ENCODE results near the gene PPTC7.
"Not testable (repeated sequence)": the region's sequence is repeated elsewhere in the genome, so short reads cannot be mapped to it uniquely, and the experiment has no call there.

The PPTC7 gene

GRCh38 chr12:110531741-110532333, 51.3 kb downstream of the PPTC7 start:
- DNase-seq = no peak

GRCh38 chr12:110530511-110530910, 52.6 kb downstream of the PPTC7 start:
- DNase-seq = no peak

DNA sequence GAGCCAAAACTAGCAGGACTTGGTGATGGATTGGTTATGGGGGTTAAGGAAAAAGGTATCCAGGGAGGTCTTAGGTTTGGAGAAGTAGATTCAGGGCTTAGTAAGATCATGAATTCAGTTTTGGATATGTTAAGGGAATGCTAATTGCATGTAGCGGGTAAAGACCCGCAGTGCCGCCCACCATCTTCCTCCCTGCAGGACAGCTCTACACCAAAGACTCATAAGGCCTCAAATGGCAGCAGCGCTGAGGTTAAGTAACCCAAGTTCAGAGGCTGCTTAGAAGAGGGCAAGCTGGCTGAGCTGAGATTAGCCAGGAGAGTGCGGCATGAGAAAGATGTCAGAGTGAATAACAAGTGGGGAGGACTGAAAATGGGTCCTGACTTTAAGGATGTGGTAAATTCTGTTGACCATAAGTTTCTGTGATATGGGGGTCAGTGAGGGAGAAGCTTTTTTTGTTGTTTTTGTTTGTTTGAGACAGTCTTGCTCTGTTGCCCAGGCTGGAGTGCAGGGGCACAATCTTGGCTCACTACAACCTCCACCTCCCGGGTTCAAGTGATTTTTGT, 54.8 kb downstream of the PPTC7 start:
- DNase-seq = no peak

- DNase-seq = peak; percentile 11
Observed at GRCh38 chr12:110520876-110521712, 62.0 kb downstream of the PPTC7 start.

GRCh38 chr12:110518014-110518413, 65.1 kb downstream of the PPTC7 start:
- DNase-seq = not testable (repeated sequence)

- no peak for DNase-seq
Observed at GRCh38 chr12:110516995-110517394, 66.1 kb downstream of the PPTC7 start.

DNA sequence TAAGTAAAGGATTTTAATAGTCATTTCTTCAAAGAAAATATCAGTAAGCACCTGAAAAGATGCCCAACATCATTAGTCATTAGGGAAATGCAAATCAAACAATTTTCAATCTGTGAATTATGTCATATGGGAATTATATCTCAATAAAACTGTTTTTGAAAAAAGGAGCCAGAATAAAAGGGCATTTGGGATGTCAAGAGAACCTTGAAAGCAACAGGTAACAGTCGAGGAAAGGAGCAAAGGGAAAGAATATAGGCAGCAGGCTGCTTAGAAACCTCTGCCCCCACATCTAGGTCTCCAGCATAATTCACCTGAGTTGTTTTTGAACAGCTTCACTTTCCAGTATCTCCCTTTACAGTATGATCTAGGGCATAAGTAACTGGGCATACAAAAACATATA, 68.8 kb downstream of the PPTC7 start:
- no peak for DNase-seq

DNA sequence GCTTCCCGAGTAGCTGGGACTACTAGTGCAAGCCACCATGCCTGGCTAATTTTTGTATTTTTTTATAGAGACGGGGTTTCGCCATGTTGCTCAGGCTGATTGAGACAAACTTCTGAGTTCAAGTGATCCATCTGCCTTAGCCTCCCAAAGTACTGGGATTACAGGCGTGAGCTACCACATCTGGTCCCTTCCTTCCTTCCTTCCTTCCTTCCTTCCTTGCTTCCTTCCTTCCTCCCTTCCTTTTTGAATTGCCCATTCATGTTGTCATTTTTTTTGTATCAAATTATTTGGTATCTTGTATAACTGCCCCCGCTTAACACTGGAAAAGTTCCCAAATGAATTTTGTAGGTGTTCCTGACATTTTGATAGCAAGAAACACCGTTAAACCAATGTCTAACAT, 69.3 kb downstream of the PPTC7 start:
- no peak for DNase-seq

GRCh38 chr12:110508071-110508586, 75.0 kb downstream of the PPTC7 start:
- DNase-seq = no peak

GRCh38 chr12:110505332-110505731, 77.8 kb downstream of the PPTC7 start:
- no peak for DNase-seq

GRCh38 chr12:110503432-110503831, 79.7 kb downstream of the PPTC7 start:
- DNase-seq = no peak

DNA sequence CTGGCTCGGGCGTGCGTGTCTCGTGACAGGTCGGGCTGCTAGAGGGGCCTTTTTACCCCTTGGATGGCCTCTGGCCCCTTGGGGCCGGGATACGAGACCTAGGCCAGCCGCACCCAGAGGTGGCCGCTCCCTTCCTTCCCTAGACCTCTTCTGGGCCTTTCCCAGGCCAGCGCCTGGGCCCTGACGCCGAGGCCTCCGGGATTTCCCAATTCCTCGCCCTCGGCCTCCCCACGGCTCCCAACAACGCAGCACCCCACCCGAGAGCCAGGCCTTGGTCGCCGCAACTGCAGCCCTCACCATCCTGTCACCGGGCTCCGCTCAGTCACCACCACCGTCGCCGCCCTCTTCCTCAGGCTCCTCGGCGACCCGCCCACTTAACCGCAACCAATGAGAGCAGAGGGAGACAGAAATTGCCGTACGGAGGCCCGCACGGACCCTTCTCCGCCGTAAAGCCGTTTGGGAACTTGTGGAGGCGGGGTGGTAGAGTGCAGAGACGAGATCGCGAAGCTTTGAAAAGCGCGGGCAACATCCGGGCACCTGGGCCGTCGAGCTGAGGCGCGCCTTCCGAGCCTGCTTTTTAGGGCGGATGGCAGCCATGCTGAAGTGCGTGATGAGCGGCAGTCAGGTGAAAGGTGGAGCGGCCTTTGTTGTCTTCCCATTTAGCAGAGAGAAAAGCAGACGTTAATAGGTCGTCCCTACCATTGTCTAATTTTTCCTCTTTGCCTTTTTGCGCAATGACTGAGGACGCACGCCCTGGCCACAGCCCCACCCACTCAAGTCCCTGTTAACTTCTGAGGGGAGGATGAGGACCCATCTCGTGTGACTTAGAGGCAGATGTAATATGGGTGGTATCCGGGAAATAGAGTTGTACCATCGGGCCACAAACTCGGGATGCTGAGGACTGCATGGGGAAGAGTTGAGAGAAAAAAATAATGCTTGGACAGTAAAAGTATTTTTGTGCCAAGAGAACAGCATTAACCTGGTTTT, 81.1 kb downstream of the PPTC7 start, which contains the start of the genes RAD9B and VPS29:
RAD9B (plus strand) TSS at position 580 of the 987 bp plus-strand sequence; CDS start at position 587, 7 bp downstream.
VPS29 (minus strand) TSS at position 360 of the 987 bp plus-strand sequence; CDS start at position 300, 60 bp downstream.
- peak; percentile 100 for DNase-seq

DNA sequence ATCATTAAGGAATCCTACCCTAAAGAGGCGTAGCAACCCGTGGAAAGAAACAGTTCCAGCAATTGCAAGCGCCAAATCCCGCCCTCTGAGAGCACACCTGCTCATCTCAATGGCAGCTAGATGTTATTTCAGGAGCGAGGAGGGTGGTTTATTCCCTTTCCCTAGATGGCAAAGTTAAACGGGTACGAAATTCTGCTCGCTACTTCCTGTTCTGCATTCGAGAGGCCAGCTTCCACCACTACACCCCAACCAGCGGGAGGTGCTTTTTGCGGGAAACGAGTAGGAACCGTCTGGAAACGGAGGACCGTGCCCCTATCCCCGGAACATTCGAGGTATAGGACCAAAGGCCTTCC, 81.7 kb downstream of the PPTC7 start:
- DNase-seq = peak; percentile 24

DNA sequence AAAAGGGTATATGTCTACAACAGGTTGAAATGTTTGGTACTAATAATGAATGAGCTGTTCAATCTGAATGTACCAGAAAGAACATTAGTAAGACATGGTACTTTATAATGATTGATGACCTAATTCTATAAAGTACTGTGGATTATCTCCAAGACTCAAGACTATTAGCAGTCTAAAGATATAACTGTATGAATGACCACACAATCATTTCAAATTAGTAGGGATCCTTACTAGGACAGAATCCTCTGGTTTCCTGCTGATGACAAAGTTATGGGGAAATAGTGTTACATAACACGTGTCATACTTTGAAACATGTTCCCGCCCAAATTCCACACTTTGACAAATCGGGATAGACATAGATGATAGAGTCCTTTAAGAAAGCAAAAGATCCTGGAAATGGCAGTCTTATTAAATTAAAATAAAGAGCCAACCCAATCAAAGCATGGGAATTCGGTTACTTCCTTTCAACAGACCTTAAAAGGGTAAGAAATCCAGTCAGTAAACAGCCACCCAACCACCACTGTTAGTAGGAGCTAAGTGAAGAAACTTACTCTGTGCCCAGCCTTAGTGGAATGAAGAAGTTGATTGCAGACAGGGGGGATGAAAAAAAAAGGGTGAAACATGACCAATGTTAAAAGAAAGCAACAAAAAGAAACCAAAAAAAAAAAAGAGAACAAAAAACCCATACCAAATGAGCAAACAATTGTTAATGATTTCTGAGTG, 84.0 kb downstream of the PPTC7 start:
- DNase-seq = no peak
